GM21723 (cell line): ENCODE data around the gene PRRG3.
"Not testable (repeated sequence)": the region's sequence is repeated elsewhere in the genome, so short reads cannot be mapped to it uniquely, and the experiment has no call there.

Experiments
- ATAC-seq: cut with Tn5 transposase; IDR thresholded peaks from one replicate; pipeline ENCODE4 v1.9.1; 2021; ENCODE audit warnings: mild to moderate bottlenecking, moderate library complexity; ENCODE audit not compliant: unreplicated experiment

PRRG3 gene

DNA sequence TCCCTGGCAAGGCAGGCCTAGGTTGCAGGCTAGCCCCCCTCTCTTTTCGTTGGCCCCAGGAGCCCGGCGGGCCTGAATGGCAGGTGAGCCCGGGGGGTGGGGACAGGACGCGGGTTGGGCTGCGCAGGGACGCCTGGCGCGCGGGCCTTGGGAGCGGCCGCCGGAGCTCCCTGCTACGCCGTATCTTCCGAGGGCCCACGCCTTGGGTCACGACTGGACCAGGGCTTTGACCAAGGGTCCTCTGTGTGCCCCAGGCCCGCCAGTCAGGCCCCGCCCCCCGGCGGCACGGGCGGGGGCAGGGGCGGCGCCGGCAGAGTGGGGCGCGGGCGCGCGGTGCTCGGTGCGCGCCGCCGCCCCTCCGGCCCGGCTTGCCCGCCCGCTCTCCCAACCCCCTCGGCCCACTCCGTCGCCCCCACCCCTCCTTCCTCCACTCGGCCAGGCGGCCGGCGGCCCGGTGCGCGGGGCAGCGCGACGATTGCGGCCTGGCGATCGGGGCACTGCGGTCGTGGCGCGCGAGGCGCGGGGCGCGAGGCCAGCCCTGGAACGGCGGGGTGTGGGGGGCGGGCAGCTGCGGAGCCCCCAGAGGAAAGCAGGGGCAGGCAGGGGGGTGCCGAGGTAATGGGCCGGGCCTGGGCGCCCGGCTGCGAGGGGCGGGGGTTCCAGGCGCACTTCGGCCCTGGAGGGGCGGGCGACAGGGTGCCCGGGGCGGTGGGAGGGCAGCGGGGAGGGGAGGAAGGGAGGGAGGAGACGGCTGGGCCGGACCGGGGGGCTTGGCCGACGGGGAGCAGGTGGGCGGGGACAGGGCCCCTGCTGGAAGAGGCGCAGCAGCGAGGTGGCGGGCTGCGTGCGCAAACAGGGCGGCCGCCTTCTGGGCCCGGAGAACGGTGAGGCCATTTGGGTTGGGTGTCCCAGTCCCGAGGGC, at the start of gene PRRG3:
Gene PRRG3 (plus strand): TSS at position 798 of the 922 bp plus-strand sequence. CDS start 3,357 bp downstream, outside the sequence.
- ATAC-seq: no peak

DNA sequence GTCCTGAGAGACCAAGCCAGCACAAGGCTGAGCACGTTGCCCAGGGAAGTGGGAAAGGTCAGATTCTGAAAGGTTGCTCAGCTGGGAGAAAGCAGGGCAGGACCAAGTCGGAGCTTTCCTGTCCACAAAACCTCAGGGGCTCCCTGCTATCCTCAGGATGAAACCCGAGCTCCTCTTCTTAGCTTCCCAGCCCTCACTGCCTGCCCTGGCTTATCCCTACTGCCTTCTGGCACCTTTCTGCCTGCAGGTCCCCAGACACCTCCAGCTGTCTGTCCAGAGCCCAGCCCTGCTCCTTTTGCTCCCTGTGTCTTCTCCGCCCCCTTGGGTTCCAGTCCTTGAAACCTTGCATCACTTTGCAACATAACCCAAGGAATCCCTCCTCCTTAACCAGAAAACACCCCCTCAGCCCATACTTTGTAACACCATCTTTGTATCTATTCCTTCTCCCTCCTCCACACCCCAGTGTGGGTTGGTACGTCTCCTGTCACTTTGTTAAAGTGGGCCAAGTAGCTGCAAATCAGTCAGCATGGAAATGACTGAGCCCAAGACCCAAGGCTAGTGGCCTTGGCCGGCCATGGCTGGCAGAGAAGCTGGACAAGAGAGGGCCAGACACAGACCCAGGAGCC, 20.0 kb upstream of the PRRG3 start:
- ATAC-seq: no peak

- no peak for ATAC-seq
These were observed 19.1 kb upstream of the PRRG3 start for GRCh38 chrX:151676196-151676595.

GRCh38 chrX:151679798-151680402, 15.4 kb upstream of the PRRG3 start:
- ATAC-seq: no peak

GRCh38 chrX:151680805-151681204, 14.5 kb upstream of the PRRG3 start:
- peak; percentile 94 for ATAC-seq

GRCh38 chrX:151687635-151688034, 7.6 kb upstream of the PRRG3 start:
- no peak for ATAC-seq

DNA sequence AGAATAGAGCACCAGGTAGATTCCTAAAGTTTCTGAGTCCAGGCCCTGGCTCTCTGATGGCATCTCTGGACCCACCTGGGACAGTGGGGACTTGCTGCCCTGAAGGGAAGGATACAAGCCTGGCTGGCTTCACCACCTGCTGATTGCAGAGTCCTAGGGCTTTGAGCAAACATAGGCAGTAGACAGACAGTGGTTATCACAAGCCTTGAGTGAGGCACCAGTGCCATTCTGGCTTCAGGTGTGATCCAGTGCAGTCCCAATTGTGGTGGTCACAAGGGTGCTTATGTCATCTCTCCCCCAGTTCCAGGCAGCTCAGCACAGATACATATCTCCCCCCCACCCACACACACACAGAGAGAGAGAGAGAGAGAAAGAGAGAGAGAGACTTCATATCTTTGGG, 6.6 kb upstream of the PRRG3 start:
- ATAC-seq: no peak

DNA sequence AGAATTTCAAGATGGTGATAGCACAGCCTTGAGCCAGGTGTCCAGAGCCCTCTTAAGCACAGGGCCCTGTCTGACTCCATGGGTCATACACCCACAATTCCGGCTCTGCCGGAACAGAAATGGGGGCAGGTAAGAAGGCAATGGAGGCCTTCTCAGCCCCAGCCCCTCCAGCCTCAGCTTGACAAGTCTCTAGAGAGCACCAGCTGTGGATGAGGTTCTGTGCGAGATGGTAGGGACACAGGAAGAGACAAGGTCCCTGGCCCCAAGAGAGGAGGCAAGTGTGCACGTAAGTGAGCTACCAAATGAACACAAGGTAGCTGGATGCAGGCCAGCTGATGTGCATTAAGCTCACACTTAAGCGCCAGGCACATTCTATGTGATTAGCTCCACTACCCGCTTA, 2.4 kb upstream of the PRRG3 start:
- no peak for ATAC-seq

DNA sequence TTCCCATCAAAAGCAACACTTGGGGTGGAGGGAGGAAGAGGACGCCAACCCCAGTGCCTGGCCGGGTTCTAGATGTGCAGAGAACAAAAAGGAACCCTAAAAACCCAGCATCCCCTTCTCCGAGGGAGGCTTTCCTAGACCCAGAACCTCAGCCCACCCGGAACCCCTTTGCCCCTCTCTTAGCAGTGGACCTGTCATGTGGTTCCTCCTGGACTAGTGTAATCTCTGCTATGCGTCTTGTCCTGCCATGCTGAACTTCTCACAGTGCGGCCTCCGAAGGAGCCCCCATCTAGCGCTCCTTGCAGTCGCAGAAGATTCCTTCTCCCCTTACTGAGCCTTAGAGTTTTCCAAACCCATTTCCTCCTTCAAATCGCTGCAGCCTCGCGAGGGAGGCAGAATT, 1.1 kb upstream of the PRRG3 start:
- no peak for ATAC-seq

DNA sequence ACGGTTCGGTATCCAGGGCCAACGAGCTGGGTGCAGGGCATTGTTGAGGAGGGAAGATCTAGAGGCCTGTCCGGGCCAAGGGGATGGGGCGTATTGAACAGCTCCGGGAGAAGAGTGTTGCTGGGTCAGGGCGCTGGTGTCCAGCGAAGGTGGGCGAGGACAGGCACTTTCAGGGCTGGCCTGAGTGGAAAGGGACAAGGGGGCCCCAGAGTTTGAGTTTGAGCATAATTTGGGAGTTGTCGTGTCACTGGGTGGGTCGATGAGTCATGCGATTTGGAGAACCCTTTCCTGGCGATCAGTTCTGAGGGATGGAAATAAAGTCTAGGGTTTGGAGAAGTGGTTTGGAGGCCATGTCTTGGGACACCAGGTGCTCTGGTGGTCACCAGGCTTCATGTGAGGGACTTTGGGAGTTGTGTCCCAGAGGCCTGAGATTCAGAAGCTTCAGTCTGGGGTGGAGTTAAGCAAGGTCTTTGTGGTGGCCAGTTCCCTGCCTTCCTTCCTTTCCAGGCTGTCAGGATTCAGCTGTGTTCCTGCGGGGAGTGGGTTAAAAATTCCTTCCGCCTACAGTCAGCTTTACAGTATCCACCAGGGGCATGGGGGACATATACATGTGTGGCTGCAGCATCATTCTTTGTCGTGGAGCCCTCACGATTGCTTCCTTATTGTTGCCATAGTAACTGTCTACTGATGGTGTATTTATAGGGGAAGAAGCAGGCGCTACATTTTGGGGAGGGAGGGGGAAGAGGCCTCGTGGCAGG, 504 bp downstream of the PRRG3 start:
- ATAC-seq: no peak

DNA sequence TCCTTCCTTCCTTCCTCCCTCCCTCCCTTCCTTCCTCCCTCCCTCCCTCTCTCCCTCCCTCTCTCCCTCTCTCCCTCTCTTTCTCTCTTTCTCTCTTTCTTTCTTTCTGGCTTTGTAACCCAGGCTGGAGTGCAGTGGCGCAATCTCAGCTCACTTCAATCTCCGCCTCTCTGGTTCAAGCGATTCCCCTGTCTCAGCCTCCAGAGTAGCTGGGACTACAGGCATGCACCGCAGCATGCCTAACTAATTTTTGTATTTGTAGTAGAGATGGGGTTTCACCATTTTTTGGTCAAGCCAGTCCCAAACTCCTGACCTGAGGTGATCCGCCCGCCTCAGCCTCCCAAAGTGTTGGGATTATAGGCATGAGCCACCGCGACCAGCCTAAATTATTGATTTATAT, 1.8 kb downstream of the PRRG3 start:
- not testable (repeated sequence) for ATAC-seq

GRCh38 chrX:151697522-151697921, 2.3 kb downstream of the PRRG3 start:
- no peak for ATAC-seq

DNA sequence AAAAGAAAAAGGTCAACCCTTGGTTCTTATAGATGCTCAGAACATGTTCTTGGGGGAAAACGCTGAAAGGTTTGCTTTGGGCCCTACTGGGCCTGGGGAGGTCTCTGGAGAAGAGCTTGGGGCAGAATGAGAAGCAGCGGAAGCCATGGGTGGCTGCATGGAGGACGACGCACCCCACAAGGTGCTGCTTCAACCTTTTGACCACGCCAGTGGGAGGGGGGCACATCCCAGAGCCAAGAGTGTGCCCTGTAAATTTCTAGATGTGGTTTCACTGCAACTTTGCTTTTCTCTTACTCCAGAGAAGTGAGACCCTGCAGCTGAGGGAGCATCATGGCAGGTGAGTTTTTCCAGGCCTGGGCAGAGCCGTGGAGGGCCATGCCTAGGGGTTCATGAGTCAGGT, 3.2 kb downstream of the PRRG3 start:
- ATAC-seq: no peak

DNA sequence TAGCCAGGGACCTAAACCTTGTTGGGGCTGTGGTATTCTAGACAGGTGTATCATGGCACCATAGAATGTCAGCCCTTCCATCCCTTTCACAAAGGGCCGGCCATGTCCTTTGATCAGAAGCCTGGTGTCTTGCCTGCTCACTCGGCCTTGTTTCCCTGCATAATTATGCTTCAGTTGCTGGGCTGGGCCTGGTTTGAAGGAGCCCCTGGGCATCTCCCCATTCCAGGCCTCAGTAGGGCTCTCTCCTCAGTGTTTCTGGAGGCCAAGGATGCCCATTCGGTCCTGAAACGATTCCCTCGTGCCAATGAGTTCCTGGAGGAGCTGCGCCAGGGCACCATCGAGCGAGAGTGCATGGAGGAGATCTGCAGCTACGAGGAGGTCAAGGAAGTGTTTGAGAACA, 4.5 kb downstream of the PRRG3 start:
- no peak for ATAC-seq

DNA sequence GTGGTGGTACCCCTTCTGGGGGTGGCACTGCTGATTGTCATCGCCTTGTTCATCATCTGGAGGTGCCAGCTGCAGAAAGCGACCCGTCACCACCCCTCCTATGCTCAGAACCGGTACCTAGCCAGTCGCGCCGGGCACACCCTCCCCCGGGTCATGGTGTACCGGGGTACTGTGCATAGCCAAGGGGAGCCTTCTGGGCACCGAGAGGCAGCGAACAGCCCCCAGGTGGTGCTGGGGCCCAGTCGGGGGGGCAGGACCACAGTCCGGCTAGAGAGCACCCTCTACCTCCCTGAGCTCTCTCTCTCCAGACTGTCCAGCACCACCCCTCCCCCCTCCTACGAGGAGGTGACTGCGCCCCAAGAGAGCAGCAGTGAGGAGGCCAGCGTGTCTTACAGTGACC, 5.3 kb downstream of the PRRG3 start:
- no peak for ATAC-seq

- ATAC-seq: no peak
These were observed 5.8 kb downstream of the PRRG3 start for GRCh38 chrX:151701071-151701470.

DNA sequence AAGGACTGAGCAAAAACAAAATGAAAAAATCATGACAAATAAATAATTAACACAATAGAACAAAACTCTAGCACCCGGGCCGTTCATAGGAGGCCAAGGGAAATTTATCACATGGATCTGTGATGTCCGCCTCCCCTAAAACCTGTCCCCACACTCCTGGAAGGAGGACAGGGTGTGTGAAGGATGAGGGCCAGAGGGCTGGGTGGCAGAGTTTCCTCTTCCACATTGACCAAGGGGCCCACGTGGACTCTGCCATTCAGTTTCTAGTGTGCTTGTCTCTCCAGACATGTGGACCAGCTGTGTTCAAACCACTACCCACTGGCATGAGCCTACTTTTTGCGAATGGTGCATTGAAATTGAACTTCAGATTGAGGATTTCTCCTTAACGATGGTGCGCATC, 6.3 kb downstream of the PRRG3 start:
- no peak for ATAC-seq

DNA sequence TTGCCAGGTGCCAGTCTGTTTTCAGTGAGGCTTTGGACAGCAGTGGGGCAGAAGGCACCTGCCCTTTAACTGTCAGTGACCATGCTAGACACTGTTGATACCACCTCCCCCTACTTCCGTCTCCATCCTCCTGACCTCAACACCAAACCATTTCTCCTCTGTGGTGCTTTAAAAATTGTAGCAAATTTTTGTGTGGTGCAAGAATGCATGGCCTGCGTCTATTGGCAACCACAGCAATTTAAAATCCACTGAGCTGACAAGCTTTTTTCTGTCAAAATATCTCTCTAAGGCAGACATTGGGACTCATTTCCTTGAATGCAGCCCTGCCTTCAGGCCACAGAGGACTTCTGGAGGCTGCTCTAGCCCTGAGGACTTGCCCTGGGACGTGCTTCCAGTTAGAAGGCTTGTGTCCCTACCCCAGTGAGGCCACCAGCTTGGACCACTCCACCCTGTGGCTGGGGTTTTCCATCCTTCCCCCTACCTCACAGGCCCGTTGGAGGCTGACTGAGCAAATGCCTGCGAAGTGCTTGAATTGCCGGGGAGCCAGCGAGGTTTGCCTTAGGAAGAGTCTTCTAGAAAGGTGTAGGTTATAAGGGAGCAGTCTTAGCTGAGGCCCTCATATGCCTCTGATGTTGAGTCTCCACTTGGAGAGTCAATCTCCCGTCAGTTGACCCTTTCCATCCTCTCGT, 6.9 kb downstream of the PRRG3 start:
- no peak for ATAC-seq

GRCh38 chrX:151702741-151703340, 7.6 kb downstream of the PRRG3 start:
- ATAC-seq: no peak

DNA sequence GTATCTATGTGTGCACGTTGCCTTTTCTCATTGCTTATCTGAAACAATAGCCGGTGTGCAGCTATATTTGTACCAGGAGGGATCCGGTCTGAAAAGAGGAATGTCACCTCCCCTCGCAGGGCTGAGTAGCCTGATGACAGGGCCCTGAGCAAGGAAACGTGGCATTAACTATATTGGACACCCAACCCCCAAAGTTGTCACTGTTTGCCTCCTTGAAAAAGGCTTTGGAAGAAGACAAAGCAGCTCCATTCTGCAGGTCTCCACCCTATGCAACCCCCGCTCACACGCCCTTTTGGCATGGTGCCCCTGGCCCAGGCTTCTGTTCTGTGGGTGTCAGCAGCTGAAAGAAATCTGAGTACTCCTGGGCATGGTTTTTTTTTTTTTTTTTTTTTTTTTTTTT, 8.2 kb downstream of the PRRG3 start:
- ATAC-seq: no peak
